Uterus (tissue), 2 donors: ENCODE results near the gene TEAD4.

ENCODE experiments used
- POLR2A ChIP-seq, 2 donors: fragments of 450-650 bp; IDR thresholded peaks; one replicate each; pipeline ENCODE4 v1.6.1; 2016; ENCODE audit warnings: antibody characterized with exemption in 2 of 2, mild to moderate bottlenecking in 1 of 2, moderate library complexity in 1 of 2
- TF ChIP-seq, protein P1 (sequence below), 4 experiments: fragments of 200-600 bp in 2 of 4; fragments of 450-650 bp in 2 of 4; sonication (generic) in 2 of 4; IDR thresholded peaks; one replicate each; pipeline ENCODE4 v1.5.1; 2016 to 2019; ENCODE audit warnings: antibody characterized with exemption in 4 of 4, mild to moderate bottlenecking in 2 of 4, moderate library complexity in 1 of 4

GRCh38 chr12:3009780-3010179 is 50.6 kb downstream of the TEAD4 start:
- TF ChIP-seq, protein P1, sequence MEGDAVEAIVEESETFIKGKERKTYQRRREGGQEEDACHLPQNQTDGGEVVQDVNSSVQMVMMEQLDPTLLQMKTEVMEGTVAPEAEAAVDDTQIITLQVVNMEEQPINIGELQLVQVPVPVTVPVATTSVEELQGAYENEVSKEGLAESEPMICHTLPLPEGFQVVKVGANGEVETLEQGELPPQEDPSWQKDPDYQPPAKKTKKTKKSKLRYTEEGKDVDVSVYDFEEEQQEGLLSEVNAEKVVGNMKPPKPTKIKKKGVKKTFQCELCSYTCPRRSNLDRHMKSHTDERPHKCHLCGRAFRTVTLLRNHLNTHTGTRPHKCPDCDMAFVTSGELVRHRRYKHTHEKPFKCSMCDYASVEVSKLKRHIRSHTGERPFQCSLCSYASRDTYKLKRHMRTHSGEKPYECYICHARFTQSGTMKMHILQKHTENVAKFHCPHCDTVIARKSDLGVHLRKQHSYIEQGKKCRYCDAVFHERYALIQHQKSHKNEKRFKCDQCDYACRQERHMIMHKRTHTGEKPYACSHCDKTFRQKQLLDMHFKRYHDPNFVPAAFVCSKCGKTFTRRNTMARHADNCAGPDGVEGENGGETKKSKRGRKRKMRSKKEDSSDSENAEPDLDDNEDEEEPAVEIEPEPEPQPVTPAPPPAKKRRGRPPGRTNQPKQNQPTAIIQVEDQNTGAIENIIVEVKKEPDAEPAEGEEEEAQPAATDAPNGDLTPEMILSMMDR (IDR thresholded peaks at IDR 0.05), result no peak
- no peak for TF ChIP-seq POLR2A (IDR thresholded peaks at IDR 0.05)
